T-helper 1 cell treated with Interleukin-12 subunit alpha and Interleukin-12 subunit beta and Interleukin-4 antibody, amounts not matched to agents 30 ng/mL and 1 ng/mL, for 36 hours (primary cell): ENCODE measurements around the gene RPH3AL. TPM values are rescaled to one million over a fixed set of nuclear protein-coding genes. Genes with fewer than 3 reads are reported as not detected.
"Not testable (repeated sequence)": the region's sequence is repeated elsewhere in the genome, so short reads cannot be mapped to it uniquely, and the experiment has no call there.

Experiments used
- intact Hi-C: fragments of 100-400 bp; cut with micrococcal nuclease; formaldehyde crosslinking; loops from one replicate; pipeline ENCODE4 v1.15.1; 2024
- total RNA-seq: library from RNA; stranded (reverse); gene quantifications from 2 replicates; pipeline ENCODE4 v1.2.3, GENCODE V29; 2022

RPH3AL gene
- total RNA-seq, 1 donor from 2014 or later: 2.6 TPM

- intact Hi-C loops: no loop called here
Observed at GRCh38 chr17:379531-380465, 27.2 kb upstream of the RPH3AL start.

GRCh38 chr17:378068-378467 is 25.5 kb upstream of the RPH3AL start:
- intact Hi-C loops: no loop called here

DNA sequence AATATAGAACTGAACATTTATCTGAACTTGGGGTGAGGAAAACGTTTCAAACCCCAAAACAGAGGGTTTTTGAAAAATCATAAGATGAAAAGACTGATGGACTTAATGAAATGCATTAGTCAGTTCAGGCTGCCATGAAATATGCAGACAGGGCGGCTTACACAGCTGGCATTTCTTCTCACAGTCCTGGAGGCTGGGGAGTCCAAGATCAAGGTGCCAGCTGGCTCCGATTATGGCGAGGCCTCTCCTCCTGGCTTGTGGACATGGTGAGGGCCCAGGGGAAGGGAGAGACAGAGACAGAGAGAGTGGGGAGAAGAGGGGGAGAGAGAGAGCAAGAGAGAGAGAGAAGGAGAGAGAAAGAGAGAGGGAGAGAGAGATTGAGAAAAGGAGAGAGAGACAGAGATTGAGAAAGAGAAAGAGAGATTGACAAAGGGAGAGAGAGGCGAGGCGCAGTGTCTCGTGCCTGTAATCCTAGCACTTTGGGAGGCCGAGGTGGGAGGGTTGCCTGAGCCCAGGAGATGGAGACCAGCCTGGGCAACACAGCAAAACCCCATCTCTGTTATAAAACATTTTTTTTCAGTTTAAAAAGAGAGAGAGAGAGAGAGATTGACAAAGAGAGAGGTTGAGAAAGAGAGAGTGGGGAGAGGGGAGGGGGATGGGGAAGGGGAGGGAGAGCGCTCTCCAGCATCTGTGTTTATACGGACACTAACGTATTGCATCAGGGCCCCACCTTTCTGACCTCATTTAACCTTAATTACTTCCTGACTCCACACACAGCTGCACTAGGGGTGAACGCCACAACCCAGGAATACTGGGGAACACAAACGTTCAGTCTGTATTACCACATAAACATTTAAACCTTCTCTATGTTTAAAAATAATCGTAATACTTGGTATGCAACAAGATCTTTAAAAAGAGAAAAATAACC is 24.6 kb upstream of the RPH3AL start:
- intact Hi-C loops: no loop called here

DNA sequence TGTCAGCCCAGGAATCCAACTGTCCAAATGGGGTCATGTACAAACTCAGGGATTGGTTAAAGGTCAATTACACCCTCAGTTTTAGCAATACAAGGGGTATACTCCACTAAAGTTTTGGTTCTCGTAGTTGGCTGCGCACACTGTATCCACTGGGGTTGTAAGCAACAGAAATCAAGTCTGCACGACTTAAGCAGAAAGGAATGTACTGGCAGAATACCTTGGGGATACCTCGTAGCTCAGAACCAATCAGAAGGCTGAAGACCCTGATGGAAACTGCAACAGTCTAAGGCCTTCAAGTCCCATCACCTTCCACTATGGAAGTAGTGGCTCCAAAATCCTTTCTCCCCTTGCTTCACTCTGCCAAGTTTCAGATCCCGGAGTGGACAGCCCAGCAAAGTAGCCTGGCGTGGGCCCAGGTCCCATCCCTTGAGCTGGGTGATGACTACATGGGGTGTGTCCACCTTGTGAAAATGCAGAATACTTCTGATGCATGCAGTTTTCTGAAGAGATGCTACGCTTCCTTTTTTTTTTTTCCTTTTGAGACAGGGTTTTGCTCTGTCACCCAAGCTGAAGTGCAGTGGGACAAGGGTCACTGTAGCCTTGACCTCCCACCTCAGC is 21.1 kb upstream of the RPH3AL start:
- intact Hi-C loops: no loop called here

- intact Hi-C loops: no loop called here
Observed at GRCh38 chr17:372157-373152, 19.8 kb upstream of the RPH3AL start.

GRCh38 chr17:371583-371982 is 19.0 kb upstream of the RPH3AL start:
- intact Hi-C loops: no loop called here

- intact Hi-C loops: not testable (repeated sequence)
Observed at GRCh38 chr17:367656-368055, 15.0 kb upstream of the RPH3AL start.

DNA sequence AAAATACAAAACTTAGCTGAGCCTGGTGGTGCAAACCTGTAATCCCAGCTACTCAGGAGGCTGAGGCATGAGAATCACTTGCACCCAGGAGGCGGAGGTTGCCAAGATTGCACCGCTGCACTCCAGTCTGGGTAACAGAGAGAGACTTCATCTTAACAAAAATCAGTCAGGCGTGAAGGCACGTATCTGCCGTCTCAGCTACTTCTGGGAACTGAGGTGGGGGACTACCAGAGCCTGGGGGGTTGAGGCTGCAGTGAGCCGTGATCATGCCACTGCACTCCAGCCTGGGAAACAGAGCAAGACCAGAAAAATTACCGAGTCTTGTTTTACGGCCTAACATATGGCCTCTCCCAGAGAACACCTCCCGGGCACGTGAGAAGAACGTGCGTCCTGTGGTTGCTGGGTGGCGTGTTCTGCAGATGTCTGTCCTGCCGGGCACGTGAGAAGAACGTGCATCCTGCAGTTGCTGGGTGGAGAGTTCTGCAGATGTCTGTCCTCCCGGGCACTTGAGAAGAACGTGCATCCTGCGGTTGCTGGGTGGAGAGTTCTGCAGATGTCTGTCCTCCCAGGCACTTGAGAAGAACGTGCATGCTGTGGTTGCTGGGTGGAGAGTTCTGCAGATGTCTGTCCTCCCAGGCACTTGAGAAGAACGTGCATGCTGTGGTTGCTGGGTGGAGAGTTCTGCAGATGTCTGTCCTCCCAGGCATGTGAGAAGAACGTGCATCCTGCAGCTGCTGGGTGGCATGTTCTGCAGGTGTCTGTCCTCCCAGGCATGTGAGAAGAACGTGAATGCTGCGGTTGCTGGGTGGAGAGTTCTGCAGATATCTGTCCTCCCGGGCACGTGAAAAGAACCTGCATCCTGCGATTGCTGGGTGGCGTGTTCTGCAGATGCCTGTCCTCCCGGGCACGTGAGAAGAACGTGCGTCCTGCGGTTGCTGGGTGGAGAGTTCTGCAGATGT is 14.3 kb upstream of the RPH3AL start:
- intact Hi-C loops: not testable (repeated sequence)

DNA sequence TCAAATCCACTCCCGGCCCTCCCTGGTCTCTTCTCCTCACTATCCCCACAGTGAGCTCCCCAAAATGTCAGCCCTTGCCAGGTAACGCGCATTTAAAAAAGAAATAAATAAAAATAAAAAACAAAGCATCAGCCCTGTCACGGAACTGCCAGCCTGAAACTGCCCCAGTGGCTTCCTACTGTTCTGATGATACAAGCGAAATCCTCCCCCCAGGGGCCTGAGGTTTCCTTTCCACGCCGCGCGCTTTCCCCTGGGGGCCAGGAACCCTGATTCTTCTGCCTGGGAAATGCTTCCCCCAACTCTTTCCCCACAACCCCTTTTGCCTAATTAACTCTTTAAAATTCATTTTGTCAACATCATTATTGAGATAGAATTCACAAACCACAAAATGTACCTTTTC is 12.2 kb upstream of the RPH3AL start:
- intact Hi-C loops: no loop called here

DNA sequence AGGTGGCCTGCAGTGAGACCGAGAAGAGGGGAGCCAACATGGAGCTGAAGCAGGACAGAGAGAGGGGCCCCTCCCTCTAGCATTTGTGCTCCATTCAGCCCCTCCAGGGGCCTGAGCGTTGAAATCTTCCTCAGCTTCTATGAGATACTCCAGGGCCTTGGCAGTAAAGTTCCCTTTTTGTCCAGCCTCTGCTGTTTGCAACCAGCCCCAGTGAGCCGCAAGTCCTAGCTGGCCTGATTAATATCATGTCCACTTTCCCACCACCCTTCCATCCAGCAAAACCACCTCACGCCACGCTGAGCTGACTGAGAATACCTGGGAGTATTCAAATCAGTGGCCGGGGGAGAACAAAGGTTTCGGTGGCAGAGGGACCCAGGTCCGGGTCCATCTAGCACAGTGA is 11.7 kb upstream of the RPH3AL start:
- intact Hi-C loops: no loop called here

DNA sequence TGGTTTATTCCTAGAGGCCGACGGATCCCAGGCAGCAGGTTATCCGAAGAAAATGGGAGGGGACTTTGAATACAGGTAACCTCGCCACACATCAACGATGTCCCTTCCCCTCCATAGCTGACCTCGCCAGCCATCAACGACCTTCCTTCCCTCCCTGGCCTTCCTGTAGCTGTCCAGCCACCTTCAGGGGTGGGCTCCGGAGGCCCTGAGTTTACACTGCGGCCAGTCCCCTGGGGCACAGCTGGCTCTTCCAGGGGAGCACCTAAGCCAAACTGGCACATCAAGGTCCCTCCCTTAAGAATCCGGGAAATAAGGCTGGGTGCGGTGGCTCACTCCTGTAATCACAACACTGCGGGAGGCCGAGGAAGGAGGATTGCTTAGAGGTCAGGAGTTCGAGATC is 10.1 kb upstream of the RPH3AL start:
- intact Hi-C loops: no loop called here

DNA sequence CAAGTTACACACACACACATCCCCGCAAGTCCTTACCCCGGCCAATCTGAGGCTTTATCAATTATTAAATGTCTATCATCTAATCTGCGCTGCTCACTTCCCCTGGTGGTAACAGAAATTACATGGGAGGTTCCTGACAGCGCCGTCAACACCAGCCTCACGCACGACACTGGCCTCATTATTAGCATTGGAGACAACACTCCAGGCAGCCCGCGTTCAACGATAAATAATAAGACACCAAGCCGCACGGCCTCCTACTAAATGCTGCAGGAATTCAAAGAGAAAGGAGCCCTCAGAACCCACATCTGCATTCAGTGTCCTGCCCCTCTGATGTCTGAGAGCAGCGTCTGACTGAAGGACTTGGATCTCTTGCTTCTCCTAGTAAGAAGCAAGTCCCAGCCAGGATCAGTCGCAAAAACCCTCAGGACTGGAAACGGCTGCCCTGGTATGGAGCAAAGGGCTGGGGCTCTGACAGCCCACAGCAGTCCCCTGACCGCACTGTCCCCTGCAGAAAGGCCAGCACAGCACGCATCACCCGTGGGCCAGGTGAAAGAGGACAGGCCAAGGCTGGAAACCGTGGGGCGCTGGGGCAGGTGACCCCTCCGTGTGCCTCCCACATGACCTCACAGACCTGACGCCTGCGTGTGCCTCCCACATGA is 7.6 kb upstream of the RPH3AL start:
- intact Hi-C loops: no loop called here

DNA sequence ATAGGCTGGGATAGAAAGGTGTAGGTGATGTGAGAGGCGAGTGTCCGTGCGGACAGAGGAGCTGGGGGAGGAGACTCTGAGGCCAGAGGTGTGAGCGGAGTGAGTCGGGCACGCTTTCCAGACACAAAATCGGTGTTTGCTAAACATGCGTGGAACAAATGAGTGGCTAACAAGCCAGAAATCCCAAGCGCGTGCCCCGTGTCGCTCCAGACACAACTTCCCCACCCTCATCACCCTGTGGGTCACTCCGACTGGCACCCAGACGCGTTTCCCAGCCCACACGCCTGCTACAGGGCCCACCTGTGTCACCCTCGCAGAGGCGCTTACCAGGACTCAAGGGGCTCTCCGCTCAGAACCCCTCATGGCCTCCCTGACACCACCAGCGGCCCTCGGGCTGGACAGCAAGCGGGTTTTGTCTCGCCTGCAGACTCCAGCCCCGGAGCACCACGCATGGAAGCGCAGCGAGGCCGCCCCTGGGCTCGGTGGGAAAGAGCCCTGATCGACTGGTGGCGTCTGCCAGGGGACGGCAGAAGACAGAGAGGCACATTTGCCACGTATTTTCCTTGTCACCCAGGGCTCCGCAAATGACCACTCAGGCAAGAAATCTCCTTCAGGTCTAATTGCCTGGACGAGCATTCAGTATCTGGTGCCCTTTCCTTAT is 6.0 kb upstream of the RPH3AL start:
- intact Hi-C loops: no loop called here

DNA sequence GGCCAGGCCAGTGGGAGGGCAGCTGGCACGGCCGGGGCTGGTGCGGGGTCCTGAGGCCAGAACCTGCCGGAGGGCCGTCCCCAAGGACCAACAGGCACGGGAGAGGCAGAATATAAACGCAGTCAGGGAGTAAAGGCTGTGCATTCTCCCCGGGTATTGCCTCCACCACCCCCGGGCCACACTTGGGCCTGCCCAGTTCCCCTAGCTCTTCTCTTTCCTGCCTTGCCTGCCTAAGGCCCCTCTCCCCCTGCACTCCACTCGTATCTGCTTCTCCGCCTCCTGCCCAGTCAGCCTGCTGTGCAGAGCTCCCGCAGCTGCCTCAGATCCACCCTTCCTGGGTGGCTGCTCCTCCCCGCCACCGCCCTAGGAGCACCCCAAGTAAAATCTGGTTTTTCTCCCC is 5.0 kb upstream of the RPH3AL start:
- intact Hi-C loops: no loop called here

DNA sequence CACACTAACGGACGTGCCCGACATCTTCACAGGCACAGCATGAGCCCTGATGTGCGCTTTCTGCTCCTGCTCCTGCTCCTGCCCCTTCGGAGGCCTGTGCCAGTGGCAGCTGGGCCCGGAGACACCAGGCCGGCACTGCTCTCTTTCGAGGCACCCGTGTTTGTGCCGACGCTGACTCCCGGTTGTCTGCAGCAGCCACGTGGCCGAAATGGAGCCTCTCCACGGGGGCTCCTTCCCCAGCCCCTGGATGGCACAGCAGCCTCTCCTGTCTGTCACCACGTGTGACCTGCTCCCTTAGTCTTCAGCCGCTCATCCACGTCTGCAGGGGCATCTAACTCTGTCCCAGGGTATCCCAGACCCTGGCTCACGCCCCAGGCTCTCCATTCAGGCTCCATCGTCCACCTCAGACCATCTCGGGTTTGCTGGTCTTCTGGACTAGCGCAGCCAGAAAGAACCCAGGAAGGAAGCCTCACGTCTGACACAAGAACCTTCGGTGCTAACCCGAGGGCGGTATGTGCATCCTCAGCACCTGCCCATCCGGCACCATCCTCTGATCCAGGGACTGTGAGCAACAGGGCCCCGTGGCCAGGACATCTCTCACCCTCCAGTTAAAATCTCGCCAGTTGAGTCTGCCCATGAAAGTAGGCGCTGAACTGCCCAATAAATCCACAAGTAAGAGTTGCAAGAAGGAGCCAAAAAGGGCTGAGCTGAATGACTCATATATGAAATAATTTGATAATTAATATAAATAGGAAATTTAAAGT is 4.2 kb upstream of the RPH3AL start:
- intact Hi-C loops: no loop called here

DNA sequence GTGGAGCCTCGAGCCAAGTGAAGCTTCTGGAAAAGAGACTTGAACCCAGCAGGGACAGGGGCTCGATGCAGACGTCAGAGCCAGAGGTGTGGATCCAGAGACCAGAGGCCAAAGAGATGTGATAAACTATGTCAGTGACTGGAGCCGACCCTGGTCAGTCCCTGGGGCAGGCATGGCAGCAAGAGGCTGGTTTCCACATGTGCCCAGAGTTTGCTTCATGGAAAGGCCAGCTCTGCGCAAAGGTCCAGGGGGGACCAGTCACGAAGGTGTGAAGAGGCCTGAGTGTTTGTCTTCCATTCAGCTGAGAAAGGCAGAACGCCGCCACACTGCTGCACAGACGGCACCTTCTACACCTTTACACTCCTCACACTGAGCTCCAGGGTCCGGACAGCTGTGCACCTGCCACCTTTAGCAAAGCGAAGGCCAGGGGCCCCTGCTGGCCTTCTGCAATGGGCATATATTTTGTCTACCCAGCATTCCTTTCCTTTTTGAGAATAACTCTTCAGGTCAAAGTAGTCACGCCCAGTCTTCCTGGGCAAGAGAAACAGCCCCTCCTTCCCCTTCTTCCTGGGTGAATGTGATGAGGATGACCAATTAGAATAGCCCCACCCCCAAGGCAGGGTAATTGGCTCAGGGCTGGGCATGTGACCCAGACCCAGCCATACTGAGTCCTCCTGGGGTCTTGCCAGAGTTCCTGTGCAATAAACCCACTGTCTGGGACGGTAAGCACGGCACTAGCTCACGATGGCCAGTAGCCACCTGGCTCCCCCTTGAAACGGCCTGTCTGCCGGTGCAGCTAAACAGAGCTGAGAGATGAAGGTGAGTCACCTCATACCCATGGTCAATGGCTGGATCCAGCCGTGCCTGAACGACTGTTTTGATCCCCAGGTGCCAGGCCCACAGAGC is 2.3 kb upstream of the RPH3AL start:
- intact Hi-C loops: no loop called here
